Subcutaneous adipose tissue (tissue), 4 donors: ENCODE results near the gene SGCA. TPM values are rescaled to one million over a fixed set of nuclear protein-coding genes. Genes with fewer than 3 reads are reported as not detected.

Source experiments
- total RNA-seq, 4 donors: library from RNA; depleted of rRNA; stranded (reverse); fragments of >200 nt; gene quantifications; one replicate each; pipeline ENCODE4 v1.1.0, GENCODE V29; 2016
- TF ChIP-seq, protein P1 (sequence below): fragments of 450-650 bp; IDR thresholded peaks from one replicate; pipeline ENCODE4 v1.5.1; 2016; ENCODE audit warnings: low read depth, mild to moderate bottlenecking, control low read depth, antibody characterized with exemption, moderate library complexity

SGCA gene
- total RNA-seq, 4 donors from 2014 or later = 4.4 TPM; not detected in 3

DNA sequence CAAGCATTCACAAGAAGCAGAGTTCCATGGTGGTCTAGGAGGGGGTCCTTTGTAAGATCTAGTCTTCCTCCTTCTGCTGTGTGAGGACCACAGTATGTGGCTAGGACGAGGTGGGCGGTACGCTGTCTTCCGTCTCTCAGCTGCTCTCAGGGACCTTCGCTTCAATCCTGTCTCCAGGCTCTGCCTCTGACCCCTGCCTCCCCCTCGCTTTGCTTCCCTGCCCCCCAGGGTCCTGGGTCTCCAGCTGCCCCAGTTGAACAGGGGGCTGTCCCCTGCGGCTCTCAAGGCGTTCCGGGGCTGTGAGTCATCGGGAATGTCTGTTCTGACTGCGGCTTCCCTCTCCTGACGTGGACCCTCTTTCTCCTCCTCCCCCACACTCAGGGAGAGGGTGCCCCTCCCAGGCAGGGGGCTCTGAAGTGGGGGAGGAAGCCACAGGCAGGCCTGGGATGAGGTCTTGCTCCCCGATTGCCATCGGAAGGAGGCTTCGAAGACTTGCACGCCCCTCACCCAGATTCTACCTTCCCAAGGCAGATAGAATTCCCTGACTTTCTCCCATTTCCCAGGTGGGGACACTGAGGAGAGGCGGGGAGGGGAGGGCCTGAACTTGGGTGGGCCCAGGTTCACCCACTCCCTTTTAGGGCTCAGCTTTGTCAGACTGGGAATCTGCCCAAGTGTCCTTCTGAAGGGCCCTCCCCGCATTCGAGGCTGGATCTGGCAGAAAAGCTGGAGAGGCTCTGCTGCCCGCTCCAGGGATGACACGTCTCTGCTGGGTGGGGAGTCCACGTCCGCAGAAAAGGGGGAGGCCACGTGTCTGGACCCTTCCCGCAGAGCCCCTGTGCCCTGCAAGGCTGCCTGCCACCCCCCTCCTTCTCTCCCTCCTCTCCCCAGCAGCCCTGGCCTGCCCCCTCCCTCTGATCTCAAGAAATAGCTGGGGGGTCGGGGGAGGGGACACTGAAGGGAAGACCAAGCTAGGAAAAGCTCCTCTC is 44.7 kb downstream of the SGCA start:
- TF ChIP-seq, protein P1, sequence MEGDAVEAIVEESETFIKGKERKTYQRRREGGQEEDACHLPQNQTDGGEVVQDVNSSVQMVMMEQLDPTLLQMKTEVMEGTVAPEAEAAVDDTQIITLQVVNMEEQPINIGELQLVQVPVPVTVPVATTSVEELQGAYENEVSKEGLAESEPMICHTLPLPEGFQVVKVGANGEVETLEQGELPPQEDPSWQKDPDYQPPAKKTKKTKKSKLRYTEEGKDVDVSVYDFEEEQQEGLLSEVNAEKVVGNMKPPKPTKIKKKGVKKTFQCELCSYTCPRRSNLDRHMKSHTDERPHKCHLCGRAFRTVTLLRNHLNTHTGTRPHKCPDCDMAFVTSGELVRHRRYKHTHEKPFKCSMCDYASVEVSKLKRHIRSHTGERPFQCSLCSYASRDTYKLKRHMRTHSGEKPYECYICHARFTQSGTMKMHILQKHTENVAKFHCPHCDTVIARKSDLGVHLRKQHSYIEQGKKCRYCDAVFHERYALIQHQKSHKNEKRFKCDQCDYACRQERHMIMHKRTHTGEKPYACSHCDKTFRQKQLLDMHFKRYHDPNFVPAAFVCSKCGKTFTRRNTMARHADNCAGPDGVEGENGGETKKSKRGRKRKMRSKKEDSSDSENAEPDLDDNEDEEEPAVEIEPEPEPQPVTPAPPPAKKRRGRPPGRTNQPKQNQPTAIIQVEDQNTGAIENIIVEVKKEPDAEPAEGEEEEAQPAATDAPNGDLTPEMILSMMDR = no peak

DNA sequence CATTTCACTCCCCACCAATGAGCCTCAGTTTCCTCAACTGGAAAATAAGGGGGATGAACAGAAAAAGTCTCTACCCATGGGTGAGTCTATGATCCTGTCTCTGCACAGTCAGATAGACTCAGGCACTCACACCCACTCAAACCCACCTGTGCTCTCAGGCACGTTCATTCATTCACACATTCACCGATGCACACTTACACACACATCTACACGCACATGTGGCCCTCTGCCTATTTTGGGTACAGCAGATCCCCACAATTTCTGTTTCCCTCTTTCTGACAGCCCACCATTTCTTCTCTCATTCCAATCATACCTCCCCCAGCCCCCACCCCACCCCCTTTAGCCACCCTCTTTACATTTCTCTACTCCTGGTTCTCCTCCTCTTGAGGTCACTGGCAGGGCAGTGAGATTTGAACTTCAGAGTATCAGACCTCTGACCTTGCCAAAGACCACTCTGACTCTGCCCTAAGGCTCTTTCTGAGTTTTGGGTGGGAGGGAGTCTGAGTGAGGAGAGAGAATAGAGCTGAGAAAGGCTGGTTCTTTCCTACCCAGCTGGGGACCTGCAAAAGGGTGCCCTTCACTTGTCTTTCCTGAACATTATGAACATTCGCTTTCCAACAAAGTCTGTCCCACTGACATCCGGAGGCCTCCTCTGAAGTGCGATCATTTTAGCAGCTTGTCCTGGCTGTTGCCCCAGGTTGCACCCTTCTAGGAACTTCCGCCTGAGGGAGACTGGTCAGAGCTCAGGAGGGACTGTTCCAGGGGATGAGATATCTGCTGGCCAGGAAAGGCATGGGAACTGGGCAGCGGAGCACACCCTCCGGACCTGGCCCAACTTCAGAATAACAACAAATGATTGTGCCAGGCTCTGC is 45.7 kb downstream of the SGCA start:
- TF ChIP-seq, protein P1 = no peak

DNA sequence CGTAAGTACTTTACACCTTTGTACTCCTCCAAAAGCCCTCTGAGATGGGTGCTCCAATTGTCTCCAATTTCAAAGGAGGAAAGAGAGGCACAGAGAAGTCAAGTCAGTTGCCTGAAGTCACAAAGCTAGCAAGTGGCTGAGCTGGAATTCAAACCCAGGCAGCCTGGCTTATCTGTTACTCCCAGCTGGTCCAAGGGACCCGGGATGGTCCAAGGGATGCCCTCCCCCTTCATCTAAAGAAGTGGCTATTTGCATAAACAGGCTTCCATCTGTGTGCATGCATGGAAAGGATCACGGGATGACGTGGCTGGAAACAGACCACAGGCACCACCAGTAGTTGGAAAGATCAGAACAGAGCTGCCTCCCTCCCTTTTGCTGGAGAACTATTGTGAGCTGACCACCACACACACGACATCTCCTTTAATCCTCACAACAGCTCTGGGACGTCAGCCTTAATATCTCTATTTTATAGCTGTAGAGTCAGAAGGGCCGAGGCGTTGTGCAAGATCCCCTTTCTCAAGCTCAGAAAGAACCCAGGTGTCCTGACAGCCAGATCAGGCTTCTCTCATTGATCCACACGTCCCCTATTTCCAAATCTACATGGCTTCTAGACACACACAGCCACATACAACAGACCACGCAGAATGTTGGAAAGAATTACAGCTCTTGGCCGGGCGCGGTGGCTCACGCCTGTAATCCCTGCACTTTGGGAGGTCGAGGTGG is 46.5 kb downstream of the SGCA start:
- TF ChIP-seq, protein P1 = no peak

DNA sequence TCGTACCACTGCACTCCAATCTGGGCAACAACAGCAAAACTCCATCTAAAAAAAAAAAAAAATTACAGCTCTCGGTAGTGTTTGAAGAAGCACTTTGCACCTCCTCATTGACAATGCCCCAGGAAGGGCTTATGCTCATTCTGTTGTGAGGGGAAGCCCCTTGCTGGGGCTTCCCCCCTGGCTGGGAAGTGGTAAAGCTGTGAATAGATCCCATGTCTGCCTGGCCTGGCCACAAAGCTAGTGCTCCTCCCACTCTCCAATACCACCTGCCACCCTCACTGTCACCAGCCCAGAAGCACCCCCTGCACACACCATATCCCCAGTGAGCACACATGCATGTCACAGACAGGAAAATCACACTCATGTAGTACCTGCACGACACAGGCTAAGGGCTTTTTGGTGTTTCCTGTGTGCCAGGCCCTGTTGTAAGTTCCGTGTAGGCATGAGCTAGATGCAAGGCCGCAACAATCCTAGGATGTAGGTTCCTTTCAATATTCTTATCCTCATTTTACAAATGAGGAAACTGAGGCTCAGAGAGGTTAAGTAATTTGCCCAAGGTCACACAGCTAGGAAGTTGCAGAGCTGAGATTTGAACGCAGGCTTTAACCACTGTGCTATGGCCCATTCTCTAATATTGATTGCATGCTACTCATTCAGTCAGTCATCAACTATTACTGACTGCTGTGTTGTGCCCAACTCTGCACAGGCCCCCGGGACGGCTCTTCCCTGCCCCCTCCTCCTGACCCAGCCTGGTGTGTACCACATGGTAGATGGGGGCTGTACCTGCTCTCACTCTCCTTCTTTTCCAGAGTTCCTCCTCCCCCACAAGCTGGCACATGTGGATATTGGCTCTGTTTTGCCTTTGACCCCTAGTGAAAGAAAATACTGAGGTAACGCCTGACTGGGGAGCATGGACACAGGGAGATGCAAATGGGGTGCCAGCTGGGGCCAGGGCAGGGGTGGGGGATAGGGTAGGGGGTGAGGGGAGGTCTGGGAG is 47.5 kb downstream of the SGCA start:
- TF ChIP-seq, protein P1 = no peak

DNA sequence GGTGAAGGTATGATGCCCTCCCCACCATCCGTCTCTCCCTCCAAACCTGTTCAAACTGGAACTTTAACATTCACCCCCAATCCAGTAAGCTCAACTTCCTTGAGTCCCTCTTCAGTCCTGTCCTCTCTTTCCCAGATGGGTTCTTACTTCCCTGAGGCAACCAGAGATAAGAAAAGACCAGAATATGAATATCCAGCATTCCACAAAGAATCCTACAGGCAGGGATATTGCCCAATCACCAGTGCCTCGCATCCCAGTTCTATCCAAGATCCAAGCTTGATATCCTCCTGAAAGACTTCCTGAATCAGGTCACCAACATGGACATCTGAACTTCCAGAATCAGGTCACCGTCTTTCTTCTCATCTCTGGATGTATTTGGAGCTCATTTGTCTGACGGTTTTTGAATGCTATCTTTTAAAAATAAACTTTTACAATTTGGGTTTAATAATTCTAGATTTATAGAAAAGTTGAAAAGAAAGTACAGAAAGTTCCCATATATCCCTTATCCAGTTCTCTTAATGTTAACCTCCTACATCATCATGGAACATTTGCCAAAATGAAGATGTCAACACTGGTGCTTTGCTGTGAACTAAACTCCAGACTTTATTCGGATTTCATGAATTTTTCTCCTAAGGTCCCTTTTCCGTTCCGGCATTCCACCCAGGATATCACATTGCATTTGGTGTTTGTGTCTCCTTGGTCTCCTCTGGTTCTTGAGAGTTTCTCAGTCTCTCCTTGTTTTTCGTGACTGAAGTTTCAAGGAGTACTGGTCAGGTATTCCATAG is 49.4 kb downstream of the SGCA start:
- TF ChIP-seq, protein P1 = no peak

DNA sequence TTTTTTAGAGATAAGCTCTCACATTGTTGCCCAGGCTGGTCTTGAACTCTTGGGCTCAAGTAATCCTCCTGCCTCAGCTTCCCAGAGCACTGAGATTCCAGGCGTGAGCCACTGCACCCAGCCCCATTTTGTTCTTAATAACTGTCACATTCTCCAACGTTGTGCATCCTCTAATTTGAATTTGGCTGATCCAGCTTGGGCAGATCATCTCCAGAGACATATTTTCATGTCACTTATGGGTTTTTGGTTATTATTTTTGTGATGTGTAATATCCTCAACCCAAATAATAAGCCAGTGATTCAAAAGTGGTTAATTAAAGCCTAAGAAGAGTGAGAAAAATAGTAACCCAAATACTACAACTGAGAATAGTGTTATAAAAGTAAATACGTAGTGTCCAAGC is 51.8 kb downstream of the SGCA start:
- TF ChIP-seq, protein P1 = no peak
